ENCODE data around the gene GNLY. TPM values are rescaled to one million over a fixed set of nuclear protein-coding genes. Genes with fewer than 3 reads are reported as not detected.

GNLY gene
- total and polyA plus RNA-seq, 2 donors (not counting 3 experiments of a cell fraction or from before 2014, with no cell fraction given) = not detected

- FAIRE-seq (no peak), DNase-seq (ENCODE audit: low read depth, low spot score) (no peak)
- H3K9me3 ChIP-seq (replicated peaks; ENCODE audit: control insufficient read depth, insufficient read depth, low read length) = no peaks in the 10 kb centered on the region
- H3K9ac ChIP-seq (replicated peaks; ENCODE audit: extremely low read depth, insufficient read depth, low read length) = no peak overlapping the region
- H4K20me1 ChIP-seq (replicated peaks; ENCODE audit: control insufficient read depth, extremely low read depth, insufficient read depth, low read length) = no peaks in the 10 kb centered on the region
- no peak overlapping the region for H3K4me3 ChIP-seq (replicated peaks in 1 of 3; ENCODE audit: insufficient read depth in 1 of 3, low read depth in 1 of 3, low read length in 3 of 3)
- POLR2A ChIA-PET = no interaction called here
- H3K36me3 ChIP-seq (ENCODE audit: control insufficient read depth in 2 of 2, extremely low read depth in 1 of 2, insufficient read depth in 2 of 2, low read length in 2 of 2) = no peaks in the 10 kb centered on the region
- CTCF ChIA-PET = interaction anchor here (1.4 to 2.7 kb wide), 5 partner anchors 7 to 77 kb away, joined by 3 to 15 read pairs (median 5); no protein-coding TSS in a partner anchor
- no peak overlapping the region for H3K4me2 ChIP-seq (ENCODE audit: insufficient read depth, low read length)
- no TSS peak for BruUV-seq (replicated peaks)
- TF ChIP-seq EZH2 (IDR thresholded peaks at IDR 0.05; ENCODE audit: borderline replicate concordance, low read depth, low read length, severe bottlenecking) (no peak), FOS (IDR thresholded peaks at IDR 0.05; ENCODE audit: borderline replicate concordance, insufficient read depth, low read length) (no peak), JUN (IDR thresholded peaks at IDR 0.05; ENCODE audit: borderline replicate concordance, insufficient read depth, insufficient read length, low read depth) (no peak), MYC (IDR thresholded peaks at IDR 0.05; ENCODE audit: low read depth, low read length) (no peak), GATA2 (IDR thresholded peaks at IDR 0.05; ENCODE audit: insufficient read depth, insufficient read length, low read depth, low read length) (no peak)
- no peaks in the 10 kb centered on the region for H3K79me2 ChIP-seq (ENCODE audit: control insufficient read depth, insufficient read depth, low read length)
- H3K9me1 ChIP-seq (replicated peaks; ENCODE audit: control insufficient read depth, extremely low read depth, insufficient read depth, low read length) = no peaks in the 10 kb centered on the region
- H3K27me3 ChIP-seq (ENCODE audit: control insufficient read depth in 2 of 2, insufficient read depth in 2 of 2, low read length in 2 of 2) = peaks cover 2 to 5% of the 10 kb centered on the region in 2 experiments
- no peak overlapping the region for H2AFZ ChIP-seq (ENCODE audit: low read depth, low read length)
- intact Hi-C loops (cut with micrococcal nuclease) (no loop called here), dilution Hi-C loops (cut with MboI; ENCODE audit: extremely low pct_ligation_motif_present, low sequenced_read_pairs) (loop anchor here (25.0 kb wide), 1 partner anchor 97 kb away; no protein-coding TSS in a partner anchor)
- peaks cover 9% of the 10 kb centered on the region for H3K4me1 ChIP-seq (ENCODE audit: control insufficient read depth, extremely low read depth, insufficient read depth, low read length)
- no peak overlapping the region for H3K27ac ChIP-seq (ENCODE audit: insufficient read depth, low read depth, low read length)
Measured at GRCh38 chr2:85714841-85715240, 20.7 kb downstream of the GNLY start.

GRCh38 chr2:85716346-85716914, 22.3 kb downstream of the GNLY start:
- no peak overlapping the region for H3K9ac ChIP-seq (replicated peaks; ENCODE audit: extremely low read depth, insufficient read depth, low read length)
- no peaks in the 10 kb centered on the region for H4K20me1 ChIP-seq (replicated peaks; ENCODE audit: control insufficient read depth, extremely low read depth, insufficient read depth, low read length)
- POLR2A ChIA-PET = no interaction called here
- no peak overlapping the region for H3K4me2 ChIP-seq (ENCODE audit: insufficient read depth, low read length)
- DNase-seq (ENCODE audit: low read depth, low spot score) (no peak), FAIRE-seq (no peak)
- intact Hi-C loops (cut with micrococcal nuclease) = no loop called here
- H3K27me3 ChIP-seq (ENCODE audit: control insufficient read depth in 2 of 2, insufficient read depth in 2 of 2, low read length in 2 of 2) = peaks cover 2 to 5% of the 10 kb centered on the region in 2 experiments
- no peak overlapping the region for H2AFZ ChIP-seq (ENCODE audit: low read depth, low read length)
- no peaks in the 10 kb centered on the region for H3K4me1 ChIP-seq (ENCODE audit: control insufficient read depth, extremely low read depth, insufficient read depth, low read length)
- no peaks in the 10 kb centered on the region for H3K9me1 ChIP-seq (replicated peaks; ENCODE audit: control insufficient read depth, extremely low read depth, insufficient read depth, low read length)
- no peaks in the 10 kb centered on the region for H3K9me3 ChIP-seq (replicated peaks; ENCODE audit: control insufficient read depth, insufficient read depth, low read length)
- H3K4me3 ChIP-seq (replicated peaks in 1 of 3; ENCODE audit: insufficient read depth in 1 of 3, low read depth in 1 of 3, low read length in 3 of 3) = no peak overlapping the region
- H3K36me3 ChIP-seq (ENCODE audit: control insufficient read depth in 2 of 2, extremely low read depth in 1 of 2, insufficient read depth in 2 of 2, low read length in 2 of 2) = no peaks in the 10 kb centered on the region
- BruUV-seq (replicated peaks) = no TSS peak
- no peak overlapping the region for H3K27ac ChIP-seq (ENCODE audit: insufficient read depth, low read depth, low read length)
- TF ChIP-seq CTCF (IDR thresholded peaks at IDR 0.05; ENCODE audit: extremely low read depth in 1 of 2, insufficient read depth in 1 of 2, low read depth in 1 of 2, low read length in 2 of 2) (no peak), POLR2A (IDR thresholded peaks at IDR 0.05; ENCODE audit: low read depth, low read length) (no peak), MYC (IDR thresholded peaks at IDR 0.05; ENCODE audit: low read depth, low read length) (no peak), JUN (IDR thresholded peaks at IDR 0.05; ENCODE audit: borderline replicate concordance, insufficient read depth, insufficient read length, low read depth) (no peak), GATA2 (IDR thresholded peaks at IDR 0.05; ENCODE audit: insufficient read depth, insufficient read length, low read depth, low read length) (no peak), MAX (IDR thresholded peaks at IDR 0.05; ENCODE audit: insufficient read depth, insufficient read length) (no peak), EZH2 (IDR thresholded peaks at IDR 0.05; ENCODE audit: borderline replicate concordance, low read depth, low read length, severe bottlenecking) (no peak), FOS (IDR thresholded peaks at IDR 0.05; ENCODE audit: borderline replicate concordance, insufficient read depth, low read length) (no peak), POLR2AphosphoS5 (IDR thresholded peaks at IDR 0.05; ENCODE audit: insufficient read depth, low read depth, low read length) (no peak)
- H3K79me2 ChIP-seq (ENCODE audit: control insufficient read depth, insufficient read depth, low read length) = no peaks in the 10 kb centered on the region
- dilution Hi-C loops (cut with MboI; ENCODE audit: extremely low pct_ligation_motif_present, low sequenced_read_pairs) = loop anchor here (25.0 kb wide), 1 partner anchor 96 kb away; no protein-coding TSS in a partner anchor
- CTCF ChIA-PET = interaction anchor here (1.3 to 1.6 kb wide), 5 partner anchors 9 to 98 kb away, joined by 4 to 12 read pairs (median 5); no protein-coding TSS in a partner anchor

Data from endothelial cell of umbilical vein (primary cell).